GM21381 (cell line): ENCODE results near the gene SH3GL1.

Source experiments
- ATAC-seq: cut with Tn5 transposase; IDR thresholded peaks from one replicate; pipeline ENCODE4 v1.9.1; 2021; ENCODE audit warnings: mild to moderate bottlenecking, moderate library complexity; ENCODE audit not compliant: unreplicated experiment

SH3GL1 gene

DNA sequence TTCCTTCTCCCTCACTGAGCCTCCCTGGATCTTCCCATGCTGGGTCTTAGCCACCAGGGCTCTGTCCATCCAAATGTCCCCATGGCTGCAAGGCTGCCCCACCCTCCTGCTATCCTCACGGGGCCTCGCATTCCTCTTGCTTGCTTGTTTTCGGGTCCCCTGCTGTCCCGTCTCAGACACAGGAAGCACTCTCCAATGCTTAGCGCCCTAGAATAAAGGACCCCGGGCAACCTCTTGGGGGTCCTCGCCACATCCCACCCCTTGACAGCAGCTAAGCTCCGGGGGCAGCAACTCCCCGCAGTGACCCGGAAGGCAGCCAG lies 23.7 kb downstream of the SH3GL1 start:
- no peak for ATAC-seq

DNA sequence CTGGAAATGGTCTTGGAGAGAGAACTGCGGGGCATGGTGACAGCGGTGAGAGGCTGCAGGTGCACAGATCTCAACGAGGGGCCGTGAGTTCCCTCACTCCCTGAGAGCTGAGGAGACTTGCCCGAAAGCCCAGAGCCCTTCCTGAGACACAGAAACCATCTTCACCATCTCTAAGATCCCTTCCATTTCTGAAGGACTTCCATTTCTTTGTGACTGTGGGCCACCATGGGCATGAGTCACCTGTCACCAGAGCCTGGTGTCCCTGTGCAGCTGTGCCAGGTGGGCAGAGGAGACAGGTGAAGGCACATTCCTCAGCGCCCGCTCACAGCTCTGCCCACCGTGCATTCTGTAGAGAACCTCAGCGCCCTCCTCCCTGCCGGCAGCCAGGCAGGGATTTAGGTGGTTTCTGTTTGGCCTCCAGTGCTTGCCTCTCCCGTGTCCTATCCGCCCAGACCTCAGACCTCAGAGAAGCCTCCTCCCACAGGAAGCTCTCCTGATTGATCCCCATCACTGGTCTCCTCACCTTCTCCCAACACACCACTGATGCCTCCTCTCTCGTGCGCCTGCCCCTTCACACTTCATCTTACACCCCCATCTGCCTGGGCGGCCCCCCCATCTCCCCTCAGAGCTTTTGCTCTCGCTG lies 24.2 kb downstream of the SH3GL1 start:
- ATAC-seq, result no peak

DNA sequence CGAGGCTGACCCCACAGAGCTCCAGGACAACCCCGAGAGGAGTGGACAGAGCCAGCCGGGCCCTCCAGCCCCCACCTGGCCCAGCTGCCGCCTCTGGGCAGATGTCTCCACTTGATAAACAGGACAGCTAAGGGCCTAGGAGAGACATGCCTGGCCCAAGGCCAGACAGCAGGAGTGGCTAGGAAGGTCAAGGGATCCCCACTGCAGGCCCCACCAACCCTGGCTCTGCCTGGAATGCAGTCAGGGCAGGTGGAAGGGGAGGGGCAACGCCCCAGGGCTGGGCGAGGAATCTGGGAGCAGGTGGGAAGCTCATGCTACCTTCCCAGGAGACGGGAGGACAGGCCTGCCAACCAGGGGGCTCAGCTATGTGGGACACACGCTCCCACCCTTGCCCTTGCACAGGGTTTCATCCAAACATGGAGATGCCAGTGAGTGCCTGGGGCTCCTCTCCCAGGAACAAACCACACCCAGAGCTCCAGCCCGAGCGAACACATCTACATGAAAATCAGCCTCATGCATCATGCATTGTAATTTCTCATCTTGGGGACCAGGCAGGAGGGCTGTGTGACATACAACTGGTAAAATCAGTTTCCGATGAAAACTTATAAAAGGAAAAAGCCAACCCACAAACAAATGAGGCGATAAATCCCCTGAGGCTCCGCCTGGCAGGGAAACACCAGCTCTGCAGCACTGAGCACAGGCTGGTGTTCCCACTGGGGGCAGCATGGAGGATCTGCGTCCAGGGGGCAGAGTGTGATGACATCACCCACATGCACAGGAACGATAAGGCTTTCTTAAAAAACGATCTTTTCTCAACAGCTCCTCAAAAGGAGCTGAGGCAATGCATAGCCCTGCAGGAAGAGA lies 25.0 kb downstream of the SH3GL1 start:
- peak; percentile 43 for ATAC-seq

DNA sequence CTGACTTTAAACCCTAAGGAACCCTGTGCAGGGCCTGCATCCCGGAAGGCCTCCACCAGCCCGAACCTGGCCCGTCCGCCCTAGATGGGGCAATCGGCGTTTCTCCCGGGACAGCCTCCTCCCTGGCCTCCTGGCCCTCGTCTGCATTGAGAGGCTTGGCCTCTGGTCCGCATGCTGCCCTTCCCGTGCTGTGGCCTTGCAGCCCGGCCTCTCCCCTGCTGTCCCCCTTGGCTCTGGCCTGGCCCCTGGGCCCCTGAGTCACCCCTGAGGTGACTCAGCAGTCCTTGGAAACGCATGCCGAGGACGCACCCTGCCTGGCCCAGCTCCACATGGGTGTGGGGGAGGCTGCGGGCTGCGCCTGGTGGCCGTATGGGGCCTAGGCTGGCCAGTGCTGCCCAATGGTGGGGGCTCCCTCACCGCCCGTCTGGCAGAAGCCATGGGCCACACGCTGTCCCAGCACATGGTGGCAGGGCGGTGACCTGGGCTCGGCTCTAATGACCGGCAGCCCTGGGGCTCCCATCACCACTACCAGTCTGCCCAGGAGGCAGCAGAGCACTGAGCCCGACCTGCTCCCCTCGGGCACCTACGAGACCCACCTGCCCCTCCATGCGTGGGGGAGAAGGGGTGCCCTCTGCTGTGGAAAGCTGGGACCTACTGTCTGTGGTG lies 25.7 kb downstream of the SH3GL1 start:
- ATAC-seq, result no peak

DNA sequence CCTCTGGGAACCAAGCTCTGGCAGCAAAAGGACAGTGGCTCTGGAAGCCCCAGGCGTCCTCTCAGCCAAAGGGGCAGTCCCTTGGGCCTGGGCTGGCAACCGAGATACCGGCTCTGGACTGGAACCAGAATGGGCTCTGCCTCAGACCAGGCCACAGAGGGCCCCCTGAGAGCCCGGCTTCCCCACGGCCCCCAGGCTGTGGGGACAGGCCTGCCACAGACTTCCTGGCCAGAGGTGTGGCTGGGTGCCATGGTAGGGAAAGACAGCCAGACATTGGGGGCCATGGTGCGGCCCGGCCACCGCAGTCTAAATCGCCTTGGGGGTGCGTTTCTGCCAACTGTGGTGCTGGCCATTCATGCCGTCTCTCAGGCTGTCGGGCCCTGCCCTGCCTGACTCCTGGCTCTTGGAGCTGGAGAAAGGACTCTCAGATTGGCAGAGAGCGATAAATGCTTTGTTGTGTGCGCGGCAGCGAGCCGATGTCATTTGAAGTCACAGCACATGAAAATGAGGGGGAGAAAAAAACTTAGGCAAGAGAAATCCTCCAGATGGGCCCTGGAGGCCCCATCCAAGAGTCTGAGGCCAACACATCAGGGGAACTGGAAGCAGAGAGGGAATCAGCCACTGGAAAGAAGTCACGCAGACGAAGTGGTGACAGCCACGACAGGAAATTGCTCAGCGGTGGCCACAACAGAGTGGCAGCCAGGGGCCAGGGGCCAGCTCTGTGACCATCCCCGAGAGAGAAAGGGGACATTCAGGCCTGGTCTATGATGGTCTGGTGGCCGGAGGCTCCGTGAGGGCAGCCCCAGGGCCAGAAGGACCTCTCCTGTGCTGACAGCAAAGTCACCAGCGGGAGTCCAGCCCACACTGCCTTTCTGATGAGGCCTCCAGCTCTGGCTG lies 26.5 kb downstream of the SH3GL1 start:
- no peak for ATAC-seq

DNA sequence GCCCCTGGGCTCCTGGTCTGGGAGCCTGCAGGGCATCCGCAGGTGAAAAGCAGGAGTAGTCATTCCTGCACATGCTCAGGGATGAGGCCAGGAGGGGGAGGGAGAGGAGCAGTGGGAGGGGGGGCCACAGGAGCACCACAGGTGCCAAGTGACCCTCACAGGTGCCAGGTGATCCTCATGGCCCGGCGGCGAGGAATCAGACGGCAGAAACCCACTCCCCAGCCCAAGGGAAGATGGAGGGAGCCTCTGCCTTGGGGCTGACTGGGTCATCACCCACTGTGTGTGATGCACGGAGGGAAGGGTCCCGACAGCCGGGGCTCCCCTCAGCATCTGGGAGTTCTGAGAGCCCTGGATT lies 27.4 kb downstream of the SH3GL1 start:
- ATAC-seq, result no peak

DNA sequence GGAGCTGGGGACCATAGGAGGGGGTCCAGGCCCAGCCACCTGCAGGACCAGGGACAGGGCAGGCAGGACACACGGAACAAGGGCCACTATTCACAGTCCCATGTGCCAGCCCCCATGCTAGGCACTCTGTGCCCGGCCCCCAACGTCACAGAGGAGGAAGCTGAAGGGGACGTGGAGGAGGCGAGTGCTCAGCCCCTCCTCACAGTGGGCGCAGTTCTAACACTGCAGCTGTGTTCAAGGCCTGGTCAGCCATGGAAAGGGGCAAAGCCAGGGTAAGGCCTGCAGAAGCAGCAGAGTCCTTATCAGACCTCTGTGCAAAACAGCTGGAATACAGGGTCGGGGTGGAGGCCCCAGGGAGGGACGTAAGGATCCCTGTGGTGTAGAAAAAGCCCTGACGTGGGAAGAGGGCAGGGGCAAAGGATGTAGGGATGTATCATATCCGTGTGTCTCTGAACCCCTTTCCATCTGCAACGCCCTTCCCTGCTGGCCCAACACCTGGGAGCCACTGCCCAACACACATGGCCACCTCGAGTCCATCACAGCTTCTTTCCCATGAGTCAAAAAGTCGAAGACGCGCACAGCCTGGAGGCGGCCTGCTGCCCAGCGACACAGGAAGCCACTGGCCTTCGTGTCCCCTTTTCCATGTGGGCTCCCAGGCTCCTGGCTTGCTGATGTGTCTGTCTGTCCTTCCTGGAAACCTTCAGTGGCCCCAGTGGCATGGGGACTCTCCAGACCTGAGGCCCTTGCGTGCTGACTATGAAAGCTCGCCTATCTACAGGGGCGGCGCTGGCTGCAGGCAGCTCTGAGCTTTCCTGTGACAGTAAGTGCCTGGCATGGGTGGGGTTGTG lies 28.0 kb downstream of the SH3GL1 start:
- no peak for ATAC-seq

DNA sequence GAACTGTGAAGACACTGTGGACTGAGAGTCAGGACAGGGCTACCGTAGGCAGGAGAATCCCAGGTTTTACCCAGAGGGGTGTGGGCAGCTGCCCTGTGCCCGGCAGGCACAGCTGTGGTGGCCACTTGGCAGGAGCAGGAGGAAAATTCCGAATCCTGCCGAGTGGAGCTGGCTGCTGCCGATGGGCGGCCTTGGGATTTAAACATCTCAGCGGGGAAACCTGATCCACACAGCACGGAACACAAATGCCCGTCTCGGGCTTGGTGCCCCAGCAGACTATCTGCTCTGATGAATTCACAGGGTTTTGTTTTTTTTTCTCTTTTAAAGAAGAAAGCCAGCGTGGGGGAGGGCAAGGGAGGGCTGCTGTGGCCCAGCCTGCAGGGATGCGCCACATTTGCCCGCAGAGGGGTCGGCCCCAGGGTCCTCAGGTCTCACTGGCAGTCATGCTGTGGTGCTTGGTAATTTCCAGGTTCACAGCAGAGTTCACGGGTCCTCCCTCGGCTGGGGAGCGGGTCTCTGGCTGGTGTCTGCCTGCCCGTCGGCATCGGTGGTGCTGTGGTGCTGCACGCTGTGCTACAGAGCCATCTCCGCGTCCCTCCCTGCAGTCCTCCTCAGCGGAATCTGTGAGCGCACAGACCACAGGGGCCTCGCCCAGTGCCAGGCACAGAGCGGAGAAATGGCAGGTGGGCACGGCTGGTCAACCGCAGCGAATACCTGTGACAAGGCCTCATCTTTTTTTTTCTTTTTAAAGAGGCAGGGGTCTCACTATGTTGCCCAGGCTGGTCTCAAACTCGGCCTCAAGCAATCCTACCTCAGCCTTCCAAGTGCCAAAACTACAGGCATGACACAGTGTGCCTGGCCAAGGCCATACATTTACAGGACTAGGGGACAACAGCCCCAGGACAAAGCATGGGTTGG lies 28.8 kb downstream of the SH3GL1 start:
- ATAC-seq, result no peak

DNA sequence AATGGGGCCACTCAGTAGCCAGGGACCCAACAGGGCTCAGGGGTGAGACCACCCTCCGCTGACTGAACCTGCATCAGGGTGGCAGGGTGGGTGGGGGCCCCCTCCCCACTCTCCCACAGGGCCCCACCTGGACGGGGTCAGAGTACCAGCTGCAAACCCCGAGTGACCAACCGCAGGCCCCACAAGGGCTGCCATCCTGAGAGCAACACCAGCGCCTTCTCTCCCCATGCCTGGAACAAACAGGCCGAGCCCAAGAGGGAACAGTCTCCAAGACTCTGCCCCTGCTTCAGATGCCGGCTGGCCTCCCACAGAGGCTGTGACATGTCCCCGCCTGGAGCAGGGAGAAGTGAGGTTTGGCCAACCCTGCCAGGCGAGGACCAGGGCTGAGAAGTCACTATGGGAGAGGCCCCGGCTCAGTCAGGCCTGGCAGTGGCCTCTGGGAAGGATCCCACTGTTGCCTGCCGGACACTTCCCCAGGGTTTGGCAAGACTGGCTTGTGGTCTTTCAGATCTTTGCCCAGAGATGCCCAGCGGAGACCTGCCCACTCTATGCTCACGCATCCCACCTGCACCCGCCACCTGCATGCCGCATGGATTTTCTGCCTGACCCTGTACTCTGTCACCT lies 29.8 kb downstream of the SH3GL1 start:
- ATAC-seq, result no peak

DNA sequence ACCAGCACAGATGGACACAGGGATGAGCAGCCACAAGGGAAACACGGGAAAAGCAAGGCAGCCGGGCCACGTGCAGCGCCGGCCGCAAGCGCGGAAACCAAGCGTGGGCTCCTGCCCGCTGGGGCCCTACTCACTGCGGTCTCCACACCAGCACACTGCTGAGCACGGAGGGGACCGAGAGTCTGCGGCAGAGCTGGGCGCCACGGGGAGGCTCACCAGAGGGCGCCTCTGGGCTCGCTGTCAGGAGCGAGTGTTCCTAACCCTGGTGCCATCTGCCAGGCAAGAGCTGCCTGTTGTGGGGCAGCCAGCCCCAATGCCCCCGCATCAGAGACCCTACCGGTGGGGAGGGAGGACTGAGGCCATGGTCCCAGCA lies 30.5 kb downstream of the SH3GL1 start:
- ATAC-seq, result peak; percentile 33

DNA sequence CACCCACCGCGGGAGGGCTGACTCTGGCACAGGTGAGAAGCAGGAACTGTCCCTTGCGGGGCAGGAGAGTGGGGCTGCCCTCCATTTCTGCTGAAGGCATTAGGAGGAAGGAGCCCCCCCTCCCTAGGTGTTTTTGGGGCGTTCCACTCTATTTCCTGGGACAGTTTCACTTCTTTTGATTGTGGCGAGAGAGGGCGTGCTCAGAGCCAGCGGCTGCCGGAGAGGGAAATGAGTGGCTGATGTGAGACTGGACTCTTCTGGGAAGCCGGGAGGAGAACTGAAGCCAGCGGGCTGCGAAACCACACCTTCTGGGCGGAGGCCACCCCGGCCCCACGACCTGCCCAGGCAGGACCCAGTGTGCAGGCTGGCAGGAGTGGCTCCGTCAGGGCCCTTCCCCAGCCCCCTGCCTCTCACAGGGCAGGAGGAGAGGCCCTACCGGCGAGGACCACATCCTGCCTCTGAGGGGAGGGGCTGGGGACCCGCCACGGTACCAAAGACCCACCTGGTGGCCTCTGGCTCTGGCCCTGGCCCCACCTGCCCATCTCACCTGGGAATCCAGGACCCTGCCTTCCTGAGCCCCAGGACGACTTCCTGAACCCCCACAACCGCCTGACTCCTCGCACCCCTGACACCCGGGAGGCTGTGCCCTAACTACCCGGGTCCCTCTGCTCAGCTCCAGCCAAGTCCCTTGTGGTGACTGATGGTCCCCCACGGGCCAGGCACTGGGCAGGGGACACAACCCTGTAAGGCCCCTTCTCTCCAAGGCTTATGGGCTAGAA lies 31.0 kb downstream of the SH3GL1 start:
- ATAC-seq, result peak; percentile 57

DNA sequence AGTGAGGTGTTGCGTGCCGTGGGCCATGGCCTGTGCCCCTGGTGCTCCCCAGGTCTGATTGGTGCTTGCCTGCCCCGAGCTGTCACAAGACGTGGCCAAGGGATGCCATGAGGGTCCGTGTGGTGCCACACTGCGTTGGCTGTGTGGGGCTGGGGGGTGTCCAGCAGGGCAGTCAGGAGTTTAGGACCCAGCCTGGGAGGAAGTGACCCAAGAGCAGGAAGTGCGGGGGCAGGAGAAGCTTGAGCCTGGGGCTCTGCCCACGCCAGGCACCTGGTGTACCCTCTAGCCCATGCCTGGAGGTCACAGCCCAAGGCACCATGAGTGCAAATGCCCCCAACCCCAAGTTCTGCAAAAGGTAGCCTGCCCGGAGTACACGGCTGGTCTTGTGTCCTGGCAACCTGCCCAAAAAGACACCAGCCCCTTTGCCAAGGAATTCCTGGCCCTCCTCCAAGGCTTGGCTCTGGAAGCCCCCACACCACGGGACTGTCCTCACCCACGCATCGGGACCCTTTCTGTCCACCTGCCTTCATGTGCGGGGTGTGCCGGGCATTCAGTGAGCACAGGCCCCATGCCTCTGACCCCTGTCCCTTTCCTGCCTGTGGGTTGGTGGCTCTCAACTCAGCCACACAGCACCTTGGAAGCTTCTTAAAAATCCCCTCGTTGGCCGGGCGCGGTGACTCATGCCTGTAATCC lies 32.1 kb downstream of the SH3GL1 start:
- no peak for ATAC-seq

DNA sequence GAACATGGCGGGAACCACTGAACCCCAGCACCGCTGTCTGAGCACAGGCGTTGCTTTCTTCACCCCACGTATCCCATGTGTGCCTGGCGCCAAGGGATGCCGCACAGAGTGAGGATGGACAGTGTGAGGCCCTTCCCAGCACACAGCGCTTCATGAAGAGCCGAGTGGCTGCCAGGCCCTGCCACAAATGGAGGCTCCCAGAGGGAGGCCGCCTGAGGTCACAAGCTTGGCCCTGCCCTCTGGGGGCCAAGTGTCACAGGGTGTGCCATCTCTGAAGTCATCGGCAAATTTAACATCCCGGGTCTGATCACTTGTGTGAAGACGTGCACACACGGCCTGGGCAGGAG lies 32.6 kb downstream of the SH3GL1 start:
- ATAC-seq, result no peak

DNA sequence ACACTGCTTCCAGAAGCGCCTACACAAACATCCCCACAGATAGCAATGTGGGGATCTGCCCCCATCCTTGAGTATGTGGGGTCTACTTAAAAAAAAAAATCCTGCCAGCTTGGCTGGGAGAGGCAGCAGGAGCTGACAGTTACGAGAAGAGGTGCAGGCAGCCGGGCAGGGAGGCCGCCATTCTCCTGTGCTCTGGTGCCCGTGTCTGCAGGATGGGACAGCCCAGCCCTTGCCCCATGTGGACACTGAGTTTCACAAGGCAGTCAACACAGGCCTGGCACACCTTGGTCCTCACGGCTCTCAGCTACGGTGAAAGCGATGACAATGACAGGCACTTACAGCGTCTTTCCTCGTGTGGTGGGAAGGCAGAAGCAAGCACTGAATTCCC lies 33.0 kb downstream of the SH3GL1 start:
- no peak for ATAC-seq

DNA sequence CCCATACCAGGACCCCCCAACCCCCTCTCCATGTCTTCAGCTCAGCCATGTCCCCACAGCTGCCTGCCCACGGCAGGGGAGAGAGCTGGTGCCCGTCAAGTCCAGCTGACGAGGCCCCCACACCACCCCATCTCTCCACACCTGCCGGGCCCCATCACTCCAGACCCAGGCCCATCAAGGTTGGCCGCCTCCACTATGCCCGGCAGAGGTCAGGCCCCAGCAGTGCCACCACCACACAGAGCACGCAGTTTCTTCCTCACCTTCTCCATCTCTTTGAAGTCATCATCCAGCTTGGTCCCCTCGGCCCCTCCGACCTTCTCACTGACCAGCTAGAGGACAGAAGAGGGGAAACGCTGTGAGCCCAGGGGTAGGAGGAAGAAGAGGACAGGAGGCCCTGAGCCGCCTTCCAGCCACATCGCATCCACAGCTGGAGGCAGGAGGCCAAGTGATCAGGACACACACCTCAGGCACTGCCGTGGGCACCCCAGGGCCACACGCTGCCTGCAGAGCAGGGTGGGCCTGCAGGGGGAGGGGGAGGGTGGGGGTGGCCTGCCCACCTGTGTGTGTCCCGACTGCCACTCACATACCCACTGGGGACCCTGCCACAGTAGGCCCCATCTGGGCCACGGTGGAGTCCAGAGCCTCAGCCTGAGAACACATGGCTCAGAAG lies 33.5 kb downstream of the SH3GL1 start:
- ATAC-seq, result no peak

DNA sequence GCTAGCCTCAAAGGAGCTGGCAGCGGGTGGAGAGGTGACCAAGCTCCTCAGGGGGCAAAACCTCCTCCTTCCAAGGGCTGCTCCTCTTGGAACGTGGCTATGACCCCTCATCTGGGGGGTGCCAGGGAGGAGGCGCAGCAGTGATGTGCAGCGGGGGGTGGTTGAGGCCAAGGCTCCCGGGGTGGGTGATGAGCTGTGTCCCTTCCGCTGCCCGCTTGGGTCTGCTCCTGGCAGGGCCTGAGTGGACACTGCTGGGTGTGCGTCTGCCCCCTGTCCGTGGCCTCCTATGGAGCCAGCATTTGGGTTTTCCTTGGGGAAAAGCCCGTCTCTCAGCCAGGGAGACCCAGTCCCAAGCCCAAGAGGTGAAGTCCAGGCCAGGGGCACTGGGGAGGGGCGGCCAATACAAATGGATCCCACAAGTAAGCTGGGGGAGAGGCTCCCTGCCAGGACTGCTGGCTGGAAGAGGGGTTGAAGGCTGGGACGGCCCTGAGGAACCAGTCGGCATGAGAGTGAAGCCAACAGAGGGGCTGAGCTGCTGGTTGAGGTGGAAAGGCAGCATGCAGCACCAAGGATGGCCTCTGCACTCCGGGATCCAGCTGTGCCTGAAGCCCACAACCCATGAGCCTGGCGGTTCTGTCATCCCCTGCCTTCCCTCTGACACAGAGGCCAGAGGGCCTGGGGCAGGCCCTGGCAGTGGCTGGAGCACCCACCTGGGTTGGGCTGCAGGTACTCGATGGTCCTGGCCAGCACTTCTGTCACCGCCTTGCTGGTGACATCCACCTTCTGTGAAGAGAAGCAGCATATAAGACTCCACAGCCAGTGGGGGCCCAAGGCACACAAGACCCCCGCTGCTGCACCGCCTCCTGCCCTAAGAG lies 34.3 kb downstream of the SH3GL1 start:
- ATAC-seq, result no peak
